Nucleus accumbens (tissue), 56 donors: ENCODE results near the gene TRPM4.

Source experiments
- DNase-seq, 56 donors: peaks; one replicate each; lab custom pipeline; 2025; lab: John Stamatoyannopoulos, UW

The TRPM4 gene

GRCh38 chr19:49148784-49149651, 8.6 kb upstream of the TRPM4 start:
- DNase-seq, result peak in 54 of 56 donors; percentile 22 to 94 (median 71)

DNA sequence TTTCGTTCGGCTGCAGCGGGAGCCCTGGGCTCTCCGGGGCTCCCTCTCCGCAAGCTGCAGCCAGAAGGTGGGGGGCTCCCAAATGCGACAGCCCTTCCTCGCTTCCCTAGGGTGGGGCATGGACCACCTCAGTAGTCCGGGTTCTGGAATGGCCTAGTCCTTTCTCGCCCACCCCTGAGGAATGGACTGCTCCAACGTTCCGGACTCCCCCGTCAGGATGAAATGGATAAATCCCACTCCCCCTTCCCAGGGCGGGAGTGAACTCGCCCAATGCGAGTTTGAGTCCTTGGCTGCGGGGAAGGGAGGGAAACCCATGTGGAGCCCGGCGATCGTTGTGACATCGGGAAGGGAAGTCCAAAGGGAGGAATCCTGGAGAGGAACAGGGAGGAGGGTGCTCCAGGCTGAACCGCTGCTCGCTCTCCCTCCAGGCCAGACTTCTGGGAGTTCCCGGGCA, 7.9 kb upstream of the TRPM4 start:
- peak in 52 of 56 donors; percentile 12 to 84 (median 62) for DNase-seq

- DNase-seq, result peak in 54 of 56 donors; percentile 20 to 89 (median 76)
These were observed 7.3 kb upstream of the TRPM4 start for GRCh38 chr19:49150106-49150943.

DNA sequence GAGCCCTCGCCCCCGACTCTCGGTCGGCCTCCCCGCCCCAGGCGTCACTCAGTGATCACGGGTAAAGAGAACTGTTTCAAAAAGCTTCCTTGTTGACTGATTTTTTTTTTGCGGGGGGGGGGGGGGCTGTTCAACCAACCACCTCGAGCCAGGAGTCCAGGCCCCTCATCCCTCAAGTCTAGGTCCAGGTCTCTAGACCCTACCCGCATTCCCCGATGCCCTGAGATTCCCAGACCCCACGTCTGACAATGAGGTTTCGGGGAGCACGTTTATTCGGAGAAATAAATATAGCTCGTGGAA, 6.7 kb upstream of the TRPM4 start:
- DNase-seq, result no peak

DNA sequence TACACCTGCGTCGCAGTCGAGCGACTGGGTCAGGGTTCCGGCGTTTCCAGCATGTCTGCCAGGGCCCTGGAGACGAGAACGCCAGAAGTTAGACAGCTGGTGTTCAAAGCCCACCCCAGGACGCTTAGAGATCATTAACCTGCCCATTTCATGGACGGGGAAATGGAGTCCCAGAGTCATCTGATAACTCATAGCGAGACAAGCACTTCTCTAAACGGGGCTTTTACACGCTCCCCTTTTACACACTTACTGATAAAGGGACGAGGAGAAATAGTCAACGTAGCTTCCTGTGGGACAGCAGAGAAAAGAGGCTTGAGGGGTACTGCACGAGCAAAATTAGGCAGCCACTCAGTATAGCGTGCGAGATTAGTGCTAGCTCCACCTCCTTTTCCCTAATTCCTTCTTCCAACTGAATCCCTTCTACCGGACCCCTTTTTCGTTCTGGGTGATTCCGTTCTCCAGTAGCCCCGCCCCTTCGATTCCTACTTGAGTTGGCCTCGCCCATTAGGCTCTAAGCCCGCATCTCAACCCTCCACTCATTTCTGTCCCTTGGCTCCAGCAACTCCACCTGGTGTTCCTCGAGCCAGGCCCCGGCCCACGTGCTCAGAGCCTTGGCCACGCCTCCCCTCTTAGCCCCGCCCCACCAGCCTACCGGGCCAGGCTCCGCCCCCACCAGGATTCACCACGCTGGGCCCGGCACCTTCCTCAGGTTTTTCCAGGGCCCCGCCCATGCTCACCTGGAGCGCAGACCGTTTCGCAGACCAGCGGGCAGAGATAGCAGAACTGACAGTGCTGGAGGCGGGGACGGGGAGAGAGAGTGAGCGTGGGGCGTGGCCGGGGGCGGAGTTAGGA, 6.1 kb upstream of the TRPM4 start:
- DNase-seq, result peak in 18 of 56 donors; percentile 12 to 77 (median 21)

- no peak for DNase-seq
These were observed 5.5 kb upstream of the TRPM4 start for GRCh38 chr19:49152119-49152550.

- DNase-seq, result no peak
These were observed 4.3 kb upstream of the TRPM4 start for GRCh38 chr19:49153167-49153809.

GRCh38 chr19:49154279-49154678, 3.3 kb upstream of the TRPM4 start:
- no peak for DNase-seq

DNA sequence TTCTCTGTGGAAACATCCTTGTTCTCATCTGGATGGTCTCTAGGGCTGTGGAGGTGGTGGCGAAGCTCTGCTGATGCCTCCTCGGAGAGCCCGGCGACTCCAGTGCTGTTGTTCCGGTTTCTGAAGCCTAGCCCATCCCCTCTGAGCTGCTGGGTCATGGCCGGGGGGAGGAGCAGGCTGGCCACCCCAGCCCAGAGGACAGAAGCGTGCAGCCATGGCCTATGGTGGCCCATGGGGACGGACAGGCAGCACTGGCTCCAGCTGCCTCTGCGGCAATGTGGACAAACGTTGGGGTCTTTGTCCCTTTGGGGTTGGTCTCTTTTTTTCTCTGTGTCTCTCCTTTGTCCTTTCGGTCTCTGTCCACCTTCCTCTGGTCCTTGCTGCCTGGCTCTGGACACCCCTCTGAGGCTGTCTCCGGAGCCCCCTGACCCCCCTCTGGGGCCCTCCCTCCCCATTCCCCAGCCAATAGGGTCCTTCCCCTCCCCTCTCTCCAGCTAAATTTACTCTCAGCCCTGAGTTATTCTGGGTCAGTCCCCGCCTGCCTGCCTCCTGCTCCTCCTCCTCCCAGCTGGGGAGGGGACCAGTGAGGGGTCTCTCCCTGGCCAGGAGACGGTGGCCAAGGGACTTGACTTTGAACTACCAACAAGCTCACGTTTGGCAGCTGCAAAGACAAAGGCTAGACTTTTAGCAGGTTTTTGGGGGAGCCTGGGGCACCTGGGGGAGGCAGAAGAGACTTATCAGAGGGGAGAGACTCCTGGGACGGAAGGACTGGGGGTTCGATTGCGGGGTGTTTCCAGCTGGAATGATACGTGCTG, 2.4 kb upstream of the TRPM4 start, which contains the start of gene HRC:
TSS of gene HRC (minus strand) at position 392 of the 815 bp plus-strand sequence. CDS start at position 233, 159 bp downstream.
- DNase-seq, result no peak

- no peak for DNase-seq
These were observed 1.7 kb upstream of the TRPM4 start for GRCh38 chr19:49155820-49156346.

- no peak for DNase-seq
These were observed 3.0 kb downstream of the TRPM4 start for GRCh38 chr19:49160450-49161189.

GRCh38 chr19:49161987-49162386, 4.4 kb downstream of the TRPM4 start:
- DNase-seq, result no peak

DNA sequence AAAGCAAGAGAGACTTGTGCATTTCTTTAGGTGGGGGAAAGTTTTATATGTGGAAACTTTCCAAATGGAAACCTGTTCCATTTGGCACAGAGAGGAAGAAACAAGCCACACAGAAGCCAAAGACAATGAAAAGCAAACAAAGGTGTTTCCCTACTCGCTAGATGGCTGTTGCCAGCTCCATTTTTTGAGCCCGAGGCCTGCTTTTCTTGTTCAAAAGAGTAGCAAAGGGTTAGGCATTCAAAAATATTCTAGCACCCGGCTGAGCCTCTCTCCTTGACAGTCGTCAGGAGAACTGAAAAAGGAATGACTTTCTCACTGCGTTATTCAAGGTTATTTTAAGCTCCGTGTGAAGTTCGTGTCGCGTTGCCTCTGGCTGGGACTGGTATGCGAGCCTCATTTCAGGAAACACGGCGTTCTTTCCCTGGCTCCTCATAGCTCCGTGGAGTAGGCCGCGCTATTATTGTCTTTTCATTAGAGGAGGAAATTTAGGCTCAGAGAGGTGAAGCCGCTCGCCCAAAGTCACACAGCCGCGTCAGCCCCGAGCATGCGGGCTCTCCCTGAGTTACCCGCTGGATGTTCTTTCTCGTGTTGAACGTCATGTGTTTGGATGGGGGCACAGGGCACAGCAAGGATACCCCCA, 7.6 kb downstream of the TRPM4 start:
- DNase-seq, result peak in 22 of 56 donors; percentile 3 to 60 (median 28)

DNA sequence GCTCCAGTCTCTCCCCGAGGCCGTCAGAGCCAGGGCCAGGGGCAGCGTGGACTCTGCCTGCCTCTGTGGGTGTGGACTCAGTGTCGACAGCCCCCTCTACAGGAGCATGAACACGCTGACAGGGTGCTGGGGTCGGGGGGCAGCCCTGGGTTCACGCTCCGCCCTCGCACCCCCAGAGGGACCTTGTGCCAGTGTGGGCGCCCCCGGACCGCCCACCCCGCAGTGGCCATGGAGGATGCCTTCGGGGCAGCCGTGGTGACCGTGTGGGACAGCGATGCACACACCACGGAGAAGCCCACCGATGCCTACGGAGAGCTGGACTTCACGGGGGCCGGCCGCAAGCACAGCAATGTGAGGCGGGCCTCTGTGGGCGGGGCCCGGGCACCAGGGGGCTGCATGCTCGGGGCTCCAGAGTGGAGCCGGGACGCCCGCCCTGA, 8.3 kb downstream of the TRPM4 start:
- DNase-seq, result peak in 1 of 56 donors; percentile 7

GRCh38 chr19:49167857-49168409, 10.3 kb downstream of the TRPM4 start:
- DNase-seq, result no peak

- DNase-seq, result no peak
These were observed 10.8 kb downstream of the TRPM4 start for GRCh38 chr19:49168421-49168820.

DNA sequence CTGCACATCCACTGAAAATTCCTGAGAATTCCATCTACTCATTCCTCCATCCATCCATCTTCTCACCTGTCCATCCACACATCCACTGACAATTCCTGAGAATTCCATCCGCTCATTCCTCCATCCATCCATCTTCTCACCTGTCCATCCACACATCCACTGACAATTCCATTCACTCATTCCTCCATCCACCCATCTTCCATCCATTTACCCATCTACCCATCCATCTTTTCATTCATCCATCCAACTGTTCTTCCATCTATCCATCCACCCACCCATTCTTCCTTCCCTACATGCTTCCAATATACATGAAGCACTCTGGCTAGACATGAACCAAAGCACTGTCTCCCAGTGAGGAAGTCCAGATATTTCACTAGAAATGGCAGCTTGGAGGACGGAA, 15.6 kb downstream of the TRPM4 start:
- no peak for DNase-seq
